ENCODE measurements around the gene OR52B2. TPM values are rescaled to one million over a fixed set of nuclear protein-coding genes. Genes with fewer than 3 reads are reported as not detected.

The OR52B2 gene
- not detected for total RNA-seq
- long read RNA-seq = 0 reads

GRCh38 chr11:6170226-6170625 is at the start of gene OR52B2:
TSS of gene OR52B2 (minus strand) at chr11:6170326. CDS start at chr11:6170326, 0 bp downstream.
- ATAC-seq (ENCODE audit: poor library complexity) (no peak), DNase-seq (no peak)
- intact Hi-C loops (cut with DNase I) = no loop called here

- ATAC-seq (ENCODE audit: poor library complexity) (no peak), DNase-seq (no peak)
- intact Hi-C loops (cut with DNase I) = no loop called here
These were observed 49.2 kb upstream of the OR52B2 start for GRCh38 chr11:6219359-6219758.

- intact Hi-C loops (cut with DNase I) = no loop called here
- ATAC-seq (ENCODE audit: poor library complexity) = no peak
These were observed 47.6 kb upstream of the OR52B2 start for GRCh38 chr11:6217722-6218121.

GRCh38 chr11:6216501-6216900 is 46.4 kb upstream of the OR52B2 start:
- no peak for DNase-seq
- intact Hi-C loops (cut with DNase I) = no loop called here
- ATAC-seq (ENCODE audit: poor library complexity) = no peak

More at GRCh38 chr11:6217722-6218121, 47.6 kb upstream of the OR52B2 start:
- DNase-seq = no peak

- DNase-seq = no peak
- intact Hi-C loops (cut with DNase I) = no loop called here
- ATAC-seq (ENCODE audit: poor library complexity) = no peak
These were observed 44.4 kb upstream of the OR52B2 start for GRCh38 chr11:6214530-6214929.

GRCh38 chr11:6210274-6210955 is 40.3 kb upstream of the OR52B2 start:
- ATAC-seq (ENCODE audit: poor library complexity) (no peak), DNase-seq (no peak)
- intact Hi-C loops (cut with DNase I) = no loop called here

GRCh38 chr11:6209801-6210200 is 39.7 kb upstream of the OR52B2 start:
- no peak for ATAC-seq (ENCODE audit: poor library complexity)
- intact Hi-C loops (cut with DNase I) = no loop called here
- DNase-seq = no peak

GRCh38 chr11:6206456-6207180 is 36.5 kb upstream of the OR52B2 start:
- no peak for DNase-seq
- intact Hi-C loops (cut with DNase I) = no loop called here
- ATAC-seq (ENCODE audit: poor library complexity) = no peak

- DNase-seq (no peak), ATAC-seq (ENCODE audit: poor library complexity) (no peak)
- intact Hi-C loops (cut with DNase I) = no loop called here
These were observed 35.2 kb upstream of the OR52B2 start, which contains the start of gene C11orf42 for GRCh38 chr11:6205366-6205765. TSS of gene C11orf42 (plus strand) at chr11:6205557. CDS start at chr11:6205616, 59 bp downstream.

- no peak for DNase-seq
- intact Hi-C loops (cut with DNase I) = no loop called here
- ATAC-seq (ENCODE audit: poor library complexity) = no peak
These were observed 34.6 kb upstream of the OR52B2 start for GRCh38 chr11:6204706-6205105.

- DNase-seq = no peak
These were observed 33.2 kb upstream of the OR52B2 start for GRCh38 chr11:6203327-6203726.

GRCh38 chr11:6202041-6202440 is 31.9 kb upstream of the OR52B2 start:
- intact Hi-C loops (cut with DNase I) = no loop called here
- DNase-seq = no peak
- ATAC-seq (ENCODE audit: poor library complexity) = no peak

More at GRCh38 chr11:6203327-6203726, 33.2 kb upstream of the OR52B2 start:
- intact Hi-C loops (cut with DNase I) = no loop called here
- no peak for ATAC-seq (ENCODE audit: poor library complexity)

GRCh38 chr11:6201481-6201880 is 31.4 kb upstream of the OR52B2 start:
- DNase-seq (no peak), ATAC-seq (ENCODE audit: poor library complexity) (no peak)
- intact Hi-C loops (cut with DNase I) = no loop called here

GRCh38 chr11:6200975-6201374 is 30.8 kb upstream of the OR52B2 start:
- ATAC-seq (ENCODE audit: poor library complexity) (peak; percentile 66), DNase-seq (peak; percentile 78)
- intact Hi-C loops (cut with DNase I) = no loop called here

GRCh38 chr11:6199174-6199810 is 29.2 kb upstream of the OR52B2 start, which contains the start of gene OR52W1:
TSS of gene OR52W1 (plus strand) at chr11:6199224. CDS start at chr11:6199224, 0 bp downstream.
- ATAC-seq (ENCODE audit: poor library complexity) (no peak), DNase-seq (no peak)
- intact Hi-C loops (cut with DNase I) = no loop called here

GRCh38 chr11:6197466-6198200 is 27.5 kb upstream of the OR52B2 start:
- ATAC-seq (ENCODE audit: poor library complexity) (no peak), DNase-seq (no peak)
- intact Hi-C loops (cut with DNase I) = no loop called here

GRCh38 chr11:6196396-6196795 is 26.3 kb upstream of the OR52B2 start:
- ATAC-seq (ENCODE audit: poor library complexity) (no peak), DNase-seq (no peak)
- intact Hi-C loops (cut with DNase I) = no loop called here

GRCh38 chr11:6194065-6194581 is 24.0 kb upstream of the OR52B2 start:
- intact Hi-C loops (cut with DNase I) = no loop called here
- DNase-seq (no peak), ATAC-seq (ENCODE audit: poor library complexity) (no peak)

- intact Hi-C loops (cut with DNase I) = no loop called here
- no peak for ATAC-seq (ENCODE audit: poor library complexity)
These were observed 21.6 kb upstream of the OR52B2 start for GRCh38 chr11:6191742-6192141.

More at GRCh38 chr11:6191742-6192141, 21.6 kb upstream of the OR52B2 start:
- no peak for DNase-seq

Measured in Right ventricle myocardium superior (tissue), 1 donor.